K562 (cell line): ENCODE measurements around the gene TFAP2E. TPM values are rescaled to one million over a fixed set of nuclear protein-coding genes. Genes with fewer than 3 reads are reported as not detected.
A peak's percentile ranks its signal among the peaks of the same experiment; 100 is the strongest.

ENCODE experiments used
- ATAC-seq: fragments of 200-7000 bp; cut with Tn5 transposase; 3 replicates; pipeline ENCODE4 v1.9.1; 2020; ENCODE audit warnings: moderate library complexity
- BruUV-seq: library from RNA; stranded (reverse); fragments of 400-500 nt; replicated peaks from 2 replicates; lab custom pipeline; 2021; lab: Mats Ljungman, UMichigan
- CTCF ChIA-PET: fragments of 300-600 bp; formaldehyde crosslinking; extraction: SDS; loops from one replicate; lab custom pipeline; 2021; ENCODE audit warnings: low intra/inter-chr PET ratio; lab: Yijun Ruan, JAX
- POLR2A ChIA-PET: fragments of 300-600, 350-650 bp; sonication (Branson Sonifier 250); formaldehyde crosslinking; extraction: SDS; loops from one replicate; lab custom pipeline; 2021; ENCODE audit warnings: antibody characterized with exemption, inconsistent platforms; lab: Yijun Ruan, JAX
- DNase-seq, 4 experiments: peaks; one replicate each; pipeline versions ENCODE4 v3.0.0 to v3.0.0-alpha.2; 2011 to 2018; ENCODE audit warnings: low spot score in 3 of 4, mixed read lengths in 3 of 4; ENCODE audit errors: extremely low read depth in 1 of 4
- FAIRE-seq: peaks from 2 replicates; lab custom pipeline; 2011; peaks lifted over from hg19 to GRCh38; lab: Jason Lieb, UNC
- H2AFZ ChIP-seq: 2 replicates; pipeline ENCODE4 v1.6.0; 2011; ENCODE audit warnings: low read depth, low read length, control low read depth, inconsistent platforms
- H3K27ac ChIP-seq: fragments of 200-600 bp; 3 replicates; pipeline ENCODE4 v1.8.0; 2011; ENCODE audit warnings: low read depth, mild to moderate bottlenecking, control low read depth, inconsistent platforms, low read length, moderate library complexity, mixed read lengths; ENCODE audit errors: extremely low read depth
- H3K27me3 ChIP-seq, 2 experiments: fragments of 300-600 bp in 1 of 2; 2 replicates in 1 of 2; 3 replicates in 1 of 2; pipeline versions ENCODE4 v1.6.0 to v1.8.0; 2011; ENCODE audit warnings: inconsistent platforms in 2 of 2, low read length in 2 of 2, mild to moderate bottlenecking in 1 of 2, mixed read lengths in 1 of 2, moderate library complexity in 1 of 2; ENCODE audit not compliant: control insufficient read depth in 2 of 2, insufficient read depth in 2 of 2
- H3K36me3 ChIP-seq: fragments of 300-600 bp; 3 replicates; pipeline ENCODE4 v1.8.0; 2011; ENCODE audit warnings: mild to moderate bottlenecking, low read length, inconsistent platforms; ENCODE audit not compliant: control insufficient read depth, insufficient read depth
- H3K4me1 ChIP-seq, 2 experiments: fragments of 200-600 bp in 1 of 2; replicated peaks in 1 of 2; 2 replicates in 1 of 2; 3 replicates in 1 of 2; pipeline versions ENCODE4 v1.5.1 to v1.8.0; 2011; ENCODE audit warnings: inconsistent platforms in 2 of 2, low read length in 2 of 2, mild to moderate bottlenecking in 1 of 2, mixed read lengths in 1 of 2, moderate library complexity in 1 of 2; ENCODE audit not compliant: control insufficient read depth in 2 of 2, insufficient read depth in 2 of 2
- H3K4me2 ChIP-seq: 2 replicates; pipeline ENCODE4 v1.6.1; 2011; ENCODE audit warnings: low read length, control low read depth, inconsistent platforms, mixed read lengths; ENCODE audit not compliant: insufficient read depth
- H3K4me3 ChIP-seq: fragments of 200-600 bp; sonication (generic), shearing (Covaris generic); 2 replicates; pipeline ENCODE4 v1.5.1; 2016; ENCODE audit warnings: control low read depth, inconsistent platforms
- H3K79me2 ChIP-seq: fragments of 200-600 bp; 3 replicates; pipeline ENCODE4 v1.8.0; 2011; ENCODE audit warnings: low read length, inconsistent platforms; ENCODE audit not compliant: control insufficient read depth, insufficient read depth
- H3K9ac ChIP-seq, 2 experiments: 2 replicates each; pipeline versions ENCODE4 v1.6.0 to v1.6.1; 2011; ENCODE audit warnings: low read depth in 2 of 2, low read length in 2 of 2, control low read depth in 1 of 2, inconsistent platforms in 1 of 2, mild to moderate bottlenecking in 1 of 2, mixed read lengths in 1 of 2; ENCODE audit not compliant: insufficient read depth in 1 of 2
- H3K9me1 ChIP-seq: one replicate; pipeline ENCODE4 v1.6.0; 2011; ENCODE audit warnings: inconsistent platforms, mild to moderate bottlenecking, low read length, moderate library complexity; ENCODE audit not compliant: control insufficient read depth, insufficient read depth
- H3K9me3 ChIP-seq: replicated peaks from 2 replicates; pipeline ENCODE4 v1.5.1; 2011; ENCODE audit warnings: low read depth, low read length, inconsistent platforms; ENCODE audit not compliant: control insufficient read depth, insufficient read depth
- H4K20me1 ChIP-seq: replicated peaks from 2 replicates; pipeline ENCODE4 v1.6.1; 2011; ENCODE audit warnings: low read length, inconsistent platforms, mixed read lengths; ENCODE audit not compliant: control insufficient read depth, insufficient read depth
- CBFB ChIP-seq: sonication (generic); formaldehyde crosslinking; IDR thresholded peaks from 2 replicates; pipeline ENCODE4 v1.4.0; 2020; ENCODE audit warnings: mild to moderate bottlenecking, missing genetic modification reagents
- CBX2 ChIP-seq: fragments of 200-600 bp; sonication (generic); IDR thresholded peaks from one replicate; pipeline ENCODE4 v1.6.1; 2012; ENCODE audit warnings: mild to moderate bottlenecking, low read length, inconsistent platforms; ENCODE audit not compliant: insufficient read depth, poor library complexity, severe bottlenecking
- JUND ChIP-seq, 2 experiments: IDR thresholded peaks; 2 replicates in 1 of 2; 3 replicates in 1 of 2; pipeline ENCODE4 v1.6.1; 2011; ENCODE audit warnings: borderline replicate concordance in 2 of 2, low read depth in 2 of 2, low read length in 2 of 2, improper control_type of control experiment in 1 of 2, missing biosample characterization in 1 of 2, missing genetic modification characterization in 1 of 2, missing genetic modification reagents in 1 of 2
- KDM1A ChIP-seq, 2 experiments: fragments of 450-650 bp; IDR thresholded peaks; 2 replicates each; pipeline ENCODE4 v1.6.1; 2016; ENCODE audit warnings: mild to moderate bottlenecking in 2 of 2
- KLF1 ChIP-seq: fragments of 450-650 bp; IDR thresholded peaks from 2 replicates; pipeline ENCODE4 v1.6.1; 2016; ENCODE audit warnings: missing genetic modification characterization, missing compliant biosample characterization
- NCOR1 ChIP-seq: fragments of 450-650 bp; IDR thresholded peaks from 2 replicates; pipeline ENCODE4 v1.6.1; 2016; ENCODE audit warnings: mild to moderate bottlenecking, moderate library complexity
- NFATC3 ChIP-seq: fragments of 450-650 bp; IDR thresholded peaks from 2 replicates; pipeline ENCODE4 v1.6.1; 2017; ENCODE audit warnings: mild to moderate bottlenecking
- PHTF2 ChIP-seq: fragments of 250-450 bp; sonication (Bioruptor Pico); IDR thresholded peaks from 2 replicates; pipeline ENCODE4 v1.5.0; 2021; ENCODE audit warnings: mild to moderate bottlenecking
- SP1 ChIP-seq: sonication (generic); formaldehyde crosslinking; IDR thresholded peaks from 2 replicates; pipeline ENCODE4 v1.8.1; 2022; ENCODE audit warnings: mild to moderate bottlenecking, missing genetic modification reagents
- SRSF7 ChIP-seq: fragments of 200-400 bp; formaldehyde crosslinking; optimal IDR thresholded peaks from 2 replicates; pipeline ENCODE3; 2017; ENCODE audit warnings: mild to moderate bottlenecking, low read depth, low read length
- STAT5A ChIP-seq: IDR thresholded peaks from 2 replicates; pipeline ENCODE4 v1.6.1; 2012; ENCODE audit warnings: low read length, inconsistent platforms, borderline replicate concordance
- TCF7 ChIP-seq: sonication (generic); IDR thresholded peaks from 2 replicates; pipeline ENCODE4 v1.6.1; 2016; ENCODE audit warnings: antibody characterized with exemption, borderline replicate concordance
- XRCC3 ChIP-seq: fragments of 450-650 bp; IDR thresholded peaks from 2 replicates; pipeline ENCODE4 v1.6.1; 2017; ENCODE audit warnings: mild to moderate bottlenecking, moderate library complexity
- ZBTB33 ChIP-seq: sonication (generic); formaldehyde crosslinking; IDR thresholded peaks from 2 replicates; pipeline ENCODE4 v1.8.1; 2023; ENCODE audit warnings: mild to moderate bottlenecking, missing genetic modification reagents
- ZNF583 ChIP-seq: fragments of 250-450 bp; sonication (Bioruptor Pico); IDR thresholded peaks from 2 replicates; pipeline ENCODE4 v1.4.0; 2020
- ZNF785 ChIP-seq: fragments of 250-450 bp; sonication (Bioruptor Pico); IDR thresholded peaks from 2 replicates; pipeline ENCODE4 v1.4.0; 2020; ENCODE audit warnings: mild to moderate bottlenecking
- WGBS: fragments of 100-300 bp; shearing (Covaris generic); methylation state at CpG from one replicate; pipeline ENCODE4 v1.1.6; 2016; ENCODE audit warnings: low coverage, mixed read lengths; ENCODE audit not compliant: insufficient coverage; ENCODE audit errors: missing lambda C conversion rate; 5-methylcytosine and 5-hydroxymethylcytosine counted together
- in situ Hi-C: fragments of 300-500 bp; cut with MboI; formaldehyde crosslinking; loops from 4 replicates; pipeline ENCODE4 v1.15.0; 2018; ENCODE audit warnings: inconsistent platforms, mixed read lengths
- intact Hi-C: fragments of 100-400 bp; cut with micrococcal nuclease; formaldehyde crosslinking; loops from 2 replicates; pipeline ENCODE4 v1.14.2; 2022
- polyA plus RNA-seq, 8 experiments: library from polyadenylated mRNA; depleted of rRNA in 4 of 8; stranded (reverse) in 5 of 8; unstranded in 3 of 8; fragments of >200 nt; fragmentation: Nextera tagmentation in 2 of 8; fragmentation: Illumina TruSeq in 1 of 8; extraction: Ambion mirVana in 2 of 8; extraction: Trizol in 1 of 8; gene quantifications; 2 replicates each; pipeline versions ENCODE4 v1.2.1 to v1.2.3, GENCODE V29; 2011 to 2014; ENCODE audit warnings: inconsistent platforms in 1 of 8, missing spikeins in 1 of 8
- total RNA-seq, 7 experiments: library from RNA; depleted of rRNA in 6 of 7; stranded (reverse); fragments of >200 nt in 6 of 7; fragmentation: Illumina TruSeq in 2 of 7; extraction: Trizol in 2 of 7; gene quantifications; 2 replicates each; pipeline versions ENCODE4 v1.2.1 to v1.2.3, GENCODE V29; 2011 to 2021; ENCODE audit warnings: low replicate concordance in 1 of 7

The TFAP2E gene
- total and polyA plus RNA-seq, 9 of the 15 experiments (the other 6 are each of a cell fraction or from before 2014, with no cell fraction given): 0.03 to 0.11 (median 0.07) TPM; not detected in 4

- no peak overlapping the region for H3K4me3 ChIP-seq
- no peak for FAIRE-seq
- intact Hi-C loops: no loop called here
- no peak for ATAC-seq
- ChIA-PET POLR2A (interaction anchor here (0.8 kb wide), 1 partner anchor 9 kb away, joined by 3 read pairs; no protein-coding TSS in a partner anchor), CTCF (no interaction called here)
- no peaks in the 10 kb centered on the region for H3K79me2 ChIP-seq
- in situ Hi-C loops: no loop called here
- peaks cover 4 to 10% of the 10 kb centered on the region in 2 experiments; a peak in 3 of 5 replicates for H3K4me1 ChIP-seq
- BruUV-seq: no TSS peak
- DNase-seq: no peak
- no peaks in the 10 kb centered on the region for H3K9me3 ChIP-seq
- H3K27ac ChIP-seq: no peak overlapping the region
- TF ChIP-seq CBFB (CRISPR knock-in tag) (0 out of 2 replicates have a peak, but pooled peaks have one; percentile 45), NCOR1 (no peak), STAT5A (no peak), KDM1A (IDR thresholded peaks at IDR 0.05) (peak in 1 of 2 experiments; percentile 50; a peak in 1 of 4 replicates)
- no peak overlapping the region for H3K4me2 ChIP-seq
- WGBS: 85% methylated on average over 25 of the region's 25 CpGs
- no peaks in the 10 kb centered on the region for H3K9me1 ChIP-seq
- H2AFZ ChIP-seq: no peak overlapping the region
- peaks cover 2% of the 10 kb centered on the region; the same call in 1 of the 3 replicates for H3K36me3 ChIP-seq
- H4K20me1 ChIP-seq: no peaks in the 10 kb centered on the region
- H3K9ac ChIP-seq: peak overlapping the region in 1 of 2 experiments; percentile 51; a peak in 1 of 4 replicates
- H3K27me3 ChIP-seq: no peaks in the 10 kb centered on the region
These were observed 17.4 kb downstream of the TFAP2E start for GRCh38 chr1:35590476-35591040.

- H3K79me2 ChIP-seq: no peaks in the 10 kb centered on the region
- in situ Hi-C loops: no loop called here
- ChIA-PET POLR2A (no interaction called here), CTCF (no interaction called here)
- intact Hi-C loops: no loop called here
- no peaks in the 10 kb centered on the region for H3K9me3 ChIP-seq
- BruUV-seq: no TSS peak
- no peaks in the 10 kb centered on the region for H4K20me1 ChIP-seq
- no peak for FAIRE-seq
- H3K4me3 ChIP-seq: no peak overlapping the region
- no peak overlapping the region for H3K4me2 ChIP-seq
- WGBS: 58% methylated on average over 8 of the region's 8 CpGs
- DNase-seq: no peak
- H3K27ac ChIP-seq: no peak overlapping the region
- ATAC-seq: no peak
- peaks cover 8% of the 10 kb centered on the region; the same call in 1 of the 3 replicates for H3K36me3 ChIP-seq
- no peaks in the 10 kb centered on the region for H3K9me1 ChIP-seq
- H2AFZ ChIP-seq: no peak overlapping the region
- H3K27me3 ChIP-seq: no peaks in the 10 kb centered on the region
- H3K4me1 ChIP-seq: peaks cover 4 to 10% of the 10 kb centered on the region in 2 experiments; a peak in 3 of 5 replicates
- H3K9ac ChIP-seq: no peak overlapping the region
- TF ChIP-seq XRCC3 (no peak), ZNF583 (CRISPR knock-in tag) (no peak), SRSF7 (no peak), ZNF785 (CRISPR knock-in tag) (no peak), SP1 (no peak), TCF7 (no peak), NFATC3 (no peak), CBX2 (no peak), JUND (IDR thresholded peaks at IDR 0.05; ENCODE audit: borderline replicate concordance, low read depth, low read length) (no peak), JUND (tag; IDR thresholded peaks at IDR 0.05; ENCODE audit: borderline replicate concordance, low read depth, low read length) (no peak), KLF1 (tag) (no peak), PHTF2 (CRISPR knock-in tag) (no peak), ZBTB33 (CRISPR knock-in tag) (no peak)
These were observed 18.1 kb downstream of the TFAP2E start for GRCh38 chr1:35591211-35591610.
